NB4 (cell line): ENCODE measurements around the gene HLA-DQA2.
"Not testable (repeated sequence)": the region's sequence is repeated elsewhere in the genome, so short reads cannot be mapped to it uniquely, and the experiment has no call there.

ENCODE experiments used
- DNase-seq: peaks from one replicate; pipeline ENCODE4 v3.0.0; 2010; ENCODE audit warnings: low read depth
- H3K4me3 ChIP-seq: one replicate; pipeline ENCODE4 v1.5.1; 2011; ENCODE audit warnings: mild to moderate bottlenecking, low read depth, low read length, moderate library complexity
- CTCF ChIP-seq: IDR thresholded peaks from one replicate; pipeline ENCODE4 v1.5.1; 2012; ENCODE audit warnings: low read depth, low read length
- MAX ChIP-seq: IDR thresholded peaks from 2 replicates; pipeline ENCODE4 v1.6.1; 2011; ENCODE audit warnings: low read depth, low read length
- MYC ChIP-seq: IDR thresholded peaks from 2 replicates; pipeline ENCODE4 v1.6.1; 2011; ENCODE audit warnings: low read depth, low read length
- POLR2A ChIP-seq: IDR thresholded peaks from 2 replicates; pipeline ENCODE4 v1.6.1; 2011; ENCODE audit warnings: mild to moderate bottlenecking; ENCODE audit not compliant: insufficient read length; ENCODE audit errors: extremely low read depth

The HLA-DQA2 gene

GRCh38 chr6:32713241-32713640 is 27.9 kb upstream of the HLA-DQA2 start:
- TF ChIP-seq POLR2A (no peak), MYC (no peak), MAX (no peak), CTCF (no peak)

DNA sequence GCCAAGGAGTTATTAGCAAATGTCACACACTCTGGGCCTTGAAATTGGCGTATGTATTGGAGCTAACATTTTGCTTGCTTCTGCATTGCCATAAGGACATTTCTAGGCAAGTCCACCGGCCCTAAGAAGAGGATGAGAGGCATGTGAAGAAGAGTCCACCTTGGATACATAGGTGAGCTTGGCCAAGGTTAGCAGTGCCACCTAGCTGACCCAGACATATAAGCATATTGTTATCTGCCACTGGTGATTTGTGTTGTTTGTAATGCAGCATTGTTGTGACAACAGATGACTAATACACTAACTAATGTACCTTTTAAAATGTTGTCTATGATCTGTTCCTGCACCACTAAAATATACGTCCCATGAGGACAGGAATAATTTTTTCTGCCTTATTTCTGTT is 24.8 kb upstream of the HLA-DQA2 start:
- no peak overlapping the region for H3K4me3 ChIP-seq
- no peak for DNase-seq
- TF ChIP-seq MAX (no peak), POLR2A (no peak)

More at GRCh38 chr6:32713241-32713640, 27.9 kb upstream of the HLA-DQA2 start:
- no peak for DNase-seq
- no peak overlapping the region for H3K4me3 ChIP-seq

DNA sequence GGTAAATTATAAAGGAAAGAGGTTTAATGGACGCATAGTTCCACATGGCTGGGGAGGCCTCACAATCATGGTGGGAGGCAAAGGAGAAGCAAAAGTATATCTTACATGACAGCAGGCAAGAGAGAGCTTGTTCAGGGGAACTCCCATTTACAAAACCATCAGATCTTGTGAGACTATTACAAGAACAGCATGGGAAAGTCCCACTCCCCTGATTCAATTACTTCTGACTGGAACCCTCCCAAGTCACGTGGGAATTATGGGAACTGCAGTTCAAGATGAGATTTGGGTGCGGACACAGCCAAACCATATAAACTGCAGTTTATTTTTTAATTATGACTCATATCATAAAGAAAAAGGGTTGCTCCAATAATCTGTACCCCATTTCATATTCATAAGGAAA is 22.3 kb upstream of the HLA-DQA2 start:
- no peak for DNase-seq
- TF ChIP-seq CTCF (no peak), MAX (no peak), POLR2A (no peak), MYC (no peak)

DNA sequence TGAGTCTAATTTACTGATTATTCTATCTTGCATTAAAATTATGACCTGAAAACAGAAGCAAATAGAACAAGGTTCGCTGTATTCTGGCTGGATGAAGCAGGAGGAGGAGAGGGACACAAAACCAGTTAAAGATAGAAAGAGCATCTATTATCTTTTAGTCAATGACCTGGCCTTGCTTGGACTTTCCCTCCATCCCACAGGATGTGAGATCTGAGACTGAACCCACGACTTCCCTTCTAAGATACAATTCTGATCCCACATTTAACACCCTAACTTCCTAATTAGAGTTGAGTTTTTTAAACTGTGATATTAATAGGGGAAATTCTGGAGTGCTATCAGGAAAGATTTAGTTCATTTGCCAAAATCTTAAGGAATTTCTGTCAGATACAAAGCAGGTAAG is 3.1 kb upstream of the HLA-DQA2 start:
- no peak for DNase-seq
- no peak overlapping the region for H3K4me3 ChIP-seq
- no peak for TF ChIP-seq CTCF
- no peak for TF ChIP-seq MYC
- no peak for TF ChIP-seq MAX
- no peak for TF ChIP-seq POLR2A

More for the DNA sequence above, 22.3 kb upstream of the HLA-DQA2 start:
- no peak overlapping the region for H3K4me3 ChIP-seq

DNA sequence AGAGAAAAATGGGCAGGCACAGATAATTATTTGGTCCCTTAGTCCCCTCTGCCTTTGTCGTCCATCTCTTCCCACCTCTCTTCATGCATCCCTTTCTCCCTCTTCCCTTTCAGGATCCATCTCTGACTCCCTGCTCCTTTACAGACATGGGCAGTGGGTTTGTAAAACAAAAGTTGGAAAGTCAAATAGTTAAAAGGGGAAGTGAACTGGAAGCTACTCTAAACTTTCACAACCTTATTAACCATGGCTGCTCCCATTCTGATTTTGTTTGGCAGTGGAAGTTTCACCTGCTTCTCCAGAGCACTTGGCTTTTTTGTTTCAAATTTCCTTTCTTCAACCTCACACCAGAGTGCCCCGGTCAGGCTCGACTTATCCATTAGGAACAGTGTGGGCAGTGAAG is 1.2 kb downstream of the HLA-DQA2 start:
- TF ChIP-seq POLR2A (no peak), MYC (no peak), MAX (no peak)
- DNase-seq: no peak
- H3K4me3 ChIP-seq: no peak overlapping the region

DNA sequence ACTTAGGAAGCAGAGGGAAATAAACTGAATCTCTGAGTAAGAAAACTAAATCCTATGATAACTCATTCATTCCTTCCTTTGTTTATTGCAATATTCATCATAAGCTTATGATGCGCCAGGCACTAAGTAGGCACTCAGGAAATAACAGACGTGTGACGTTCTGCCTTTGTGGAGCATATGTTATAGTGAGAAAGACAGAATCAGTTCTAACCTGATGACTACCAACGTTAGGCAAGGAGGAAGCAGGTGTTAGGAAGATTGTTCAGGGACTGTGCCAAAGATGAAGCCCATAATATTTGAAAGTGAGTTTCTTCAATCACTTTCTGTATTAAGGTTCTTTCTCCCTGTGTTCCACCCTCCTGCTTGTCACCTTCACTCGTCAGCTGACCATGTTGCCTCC is 3.6 kb downstream of the HLA-DQA2 start:
- H3K4me3 ChIP-seq: no peak overlapping the region
- no peak for TF ChIP-seq POLR2A
- no peak for TF ChIP-seq MYC
- no peak for TF ChIP-seq MAX
- TF ChIP-seq CTCF: no peak
- DNase-seq: no peak

GRCh38 chr6:32745649-32746048 is 4.5 kb downstream of the HLA-DQA2 start:
- H3K4me3 ChIP-seq, DNase-seq: not testable (repeated sequence)
